Measurements from ENCODE around the gene DAPK1.

GRCh38 chr9:87585123-87585855, 87.6 kb downstream of the DAPK1 start:
- TF ChIP-seq, protein P1, sequence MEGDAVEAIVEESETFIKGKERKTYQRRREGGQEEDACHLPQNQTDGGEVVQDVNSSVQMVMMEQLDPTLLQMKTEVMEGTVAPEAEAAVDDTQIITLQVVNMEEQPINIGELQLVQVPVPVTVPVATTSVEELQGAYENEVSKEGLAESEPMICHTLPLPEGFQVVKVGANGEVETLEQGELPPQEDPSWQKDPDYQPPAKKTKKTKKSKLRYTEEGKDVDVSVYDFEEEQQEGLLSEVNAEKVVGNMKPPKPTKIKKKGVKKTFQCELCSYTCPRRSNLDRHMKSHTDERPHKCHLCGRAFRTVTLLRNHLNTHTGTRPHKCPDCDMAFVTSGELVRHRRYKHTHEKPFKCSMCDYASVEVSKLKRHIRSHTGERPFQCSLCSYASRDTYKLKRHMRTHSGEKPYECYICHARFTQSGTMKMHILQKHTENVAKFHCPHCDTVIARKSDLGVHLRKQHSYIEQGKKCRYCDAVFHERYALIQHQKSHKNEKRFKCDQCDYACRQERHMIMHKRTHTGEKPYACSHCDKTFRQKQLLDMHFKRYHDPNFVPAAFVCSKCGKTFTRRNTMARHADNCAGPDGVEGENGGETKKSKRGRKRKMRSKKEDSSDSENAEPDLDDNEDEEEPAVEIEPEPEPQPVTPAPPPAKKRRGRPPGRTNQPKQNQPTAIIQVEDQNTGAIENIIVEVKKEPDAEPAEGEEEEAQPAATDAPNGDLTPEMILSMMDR (IDR thresholded peaks at IDR 0.05) = no peak
- TF ChIP-seq POLR2A (IDR thresholded peaks at IDR 0.05) (no peak), EP300 (IDR thresholded peaks at IDR 0.05; ENCODE audit: low read depth) (no peak)

All from transverse colon (tissue), 3 donors.